Neural progenitor cell (in vitro differentiated cells): ENCODE results near the gene DMKN. TPM values are rescaled to one million over a fixed set of nuclear protein-coding genes. Genes with fewer than 3 reads are reported as not detected.
"Not testable (repeated sequence)": the region's sequence is repeated elsewhere in the genome, so short reads cannot be mapped to it uniquely, and the experiment has no call there.

Source experiments
- DNase-seq: peaks from one replicate; pipeline ENCODE4 v3.0.0-alpha.2; 2016; ENCODE audit warnings: low spot score
- H2AFZ ChIP-seq: fragments of 200-600 bp; sonication (generic); replicated peaks from 2 replicates; pipeline ENCODE4 v1.6.1; 2016; ENCODE audit warnings: antibody characterized with exemption
- H3F3A ChIP-seq: fragments of 200-600 bp; sonication (generic); 2 replicates; pipeline ENCODE4 v1.6.1; 2016; ENCODE audit warnings: antibody characterized with exemption, low read depth
- H3K27ac ChIP-seq: fragments of 200-600 bp; sonication (generic); 2 replicates; pipeline ENCODE4 v1.5.1; 2016; ENCODE audit warnings: mild to moderate bottlenecking
- H3K27me3 ChIP-seq: fragments of 200-600 bp; sonication (generic); 2 replicates; pipeline ENCODE4 v1.6.1; 2016; ENCODE audit warnings: mild to moderate bottlenecking, moderate library complexity
- H3K36me3 ChIP-seq: fragments of 200-600 bp; sonication (generic); 2 replicates; pipeline ENCODE4 v1.5.1; 2016
- H3K4me1 ChIP-seq: fragments of 200-600 bp; sonication (generic); 2 replicates; pipeline ENCODE4 v1.6.1; 2016; ENCODE audit warnings: mixed run types
- H3K4me2 ChIP-seq: fragments of 200-600 bp; sonication (generic); 2 replicates; pipeline ENCODE4 v1.6.1; 2016
- H3K4me3 ChIP-seq: fragments of 200-600 bp; sonication (generic); 2 replicates; pipeline ENCODE4 v1.5.1; 2016
- H3K79me2 ChIP-seq: fragments of 200-600 bp; sonication (generic); 2 replicates; pipeline ENCODE4 v1.6.1; 2016; ENCODE audit warnings: low read depth
- H3K9ac ChIP-seq: fragments of 200-600 bp; sonication (generic); 2 replicates; pipeline ENCODE4 v1.6.1; 2016
- H3K9me3 ChIP-seq: fragments of 200-600 bp; sonication (generic); 2 replicates; pipeline ENCODE4 v1.5.1; 2016; ENCODE audit warnings: low read depth
- H4K20me1 ChIP-seq: fragments of 200-600 bp; sonication (generic); 2 replicates; pipeline ENCODE4 v1.6.1; 2016; ENCODE audit warnings: low read depth
- H3K27ac Mint-ChIP-seq: 3 replicates; pipeline ENCODE4 v1.8.0; 2021; ENCODE audit warnings: mixed read lengths
- H3K27me3 Mint-ChIP-seq: 2 replicates; pipeline ENCODE4 v1.8.0; 2022; ENCODE audit warnings: low read depth, mild to moderate bottlenecking, inconsistent platforms, moderate library complexity, mixed read lengths; ENCODE audit not compliant: insufficient read depth
- H3K36me3 Mint-ChIP-seq: 3 replicates; pipeline ENCODE4 v1.8.0; 2021; ENCODE audit warnings: mixed read lengths
- H3K4me1 Mint-ChIP-seq: 3 replicates; pipeline ENCODE4 v1.8.0; 2021; ENCODE audit warnings: mixed read lengths
- H3K4me3 Mint-ChIP-seq: 3 replicates; pipeline ENCODE4 v1.8.0; 2021; ENCODE audit warnings: mild to moderate bottlenecking, moderate library complexity, mixed read lengths
- H3K9me3 Mint-ChIP-seq: 3 replicates; pipeline ENCODE4 v1.8.0; 2020; ENCODE audit warnings: mixed read lengths
- CTCF ChIP-seq: fragments of 200-600 bp; sonication (generic); IDR thresholded peaks from 2 replicates; pipeline ENCODE4 v1.5.1; 2017; ENCODE audit warnings: antibody characterized with exemption, mild to moderate bottlenecking
- EZH2 ChIP-seq: fragments of 200-600 bp; sonication (generic); IDR thresholded peaks from 2 replicates; pipeline ENCODE4 v1.6.1; 2017; ENCODE audit warnings: antibody characterized with exemption, mild to moderate bottlenecking, moderate library complexity
- EZH2phosphoT487 ChIP-seq: fragments of 200-600 bp; sonication (generic); IDR thresholded peaks from 2 replicates; pipeline ENCODE4 v1.6.1; 2017; ENCODE audit warnings: antibody characterized with exemption
- total RNA-seq: library from RNA; depleted of rRNA; stranded (reverse); fragments of >200 nt; gene quantifications from 2 replicates; pipeline ENCODE4 v1.2.3, GENCODE V29; 2015; ENCODE audit warnings: low replicate concordance

DMKN gene
- total RNA-seq, 1 donor from 2014 or later, result 175 TPM

- Histone ChIP-seq H3K4me1 (peaks cover 2% of the 10 kb centered on the region), H3K4me2 (no peak overlapping the region), H3K4me3 (no peak overlapping the region), H3F3A (no peaks in the 10 kb centered on the region), H4K20me1 (no peaks in the 10 kb centered on the region), H3K27me3 (no peaks in the 10 kb centered on the region), H3K79me2 (no peaks in the 10 kb centered on the region), H3K27ac (no peak overlapping the region), H3K9ac (no peak overlapping the region), H3K36me3 (no peaks in the 10 kb centered on the region), H2AFZ (no peak overlapping the region), H3K9me3 (no peaks in the 10 kb centered on the region)
- H3K36me3 Mint-ChIP-seq, result no peaks in the 10 kb centered on the region
- no peaks in the 10 kb centered on the region for H3K4me1 Mint-ChIP-seq
- H3K9me3 Mint-ChIP-seq, result no peaks in the 10 kb centered on the region
- TF ChIP-seq CTCF (peak; percentile 54), EZH2phosphoT487 (no peak)
- peaks cover 4% of the 10 kb centered on the region for H3K27me3 Mint-ChIP-seq
- H3K4me3 Mint-ChIP-seq, result peak overlapping the region; percentile 8
- DNase-seq, result peak; percentile 35
- H3K27ac Mint-ChIP-seq, result no peak overlapping the region
Measured at GRCh38 chr19:35476149-35476548, 37.3 kb downstream of the DMKN start.

GRCh38 chr19:35474594-35474993 is 38.9 kb downstream of the DMKN start:
- not testable (repeated sequence) for H3K9me3 Mint-ChIP-seq, H4K20me1 ChIP-seq, H3K9me3 ChIP-seq, H3K9ac ChIP-seq, H3K4me3 ChIP-seq, H3K27ac ChIP-seq, H3K79me2 ChIP-seq, H3K27me3 ChIP-seq, H3F3A ChIP-seq, DNase-seq, H2AFZ ChIP-seq, H3K27ac Mint-ChIP-seq, H3K36me3 ChIP-seq, H3K36me3 Mint-ChIP-seq, H3K4me2 ChIP-seq, H3K4me1 Mint-ChIP-seq, H3K4me1 ChIP-seq, H3K27me3 Mint-ChIP-seq
- peak overlapping the region; percentile 46 for H3K4me3 Mint-ChIP-seq

GRCh38 chr19:35474104-35474503 is 39.3 kb downstream of the DMKN start:
- Histone ChIP-seq H3F3A (no peaks in the 10 kb centered on the region), H3K4me3 (no peak overlapping the region), H3K4me1 (peaks cover 8% of the 10 kb centered on the region), H3K27ac (no peak overlapping the region), H4K20me1 (no peaks in the 10 kb centered on the region), H3K9ac (no peak overlapping the region), H2AFZ (no peak overlapping the region), H3K9me3 (no peaks in the 10 kb centered on the region), H3K79me2 (no peaks in the 10 kb centered on the region), H3K4me2 (no peak overlapping the region), H3K27me3 (no peaks in the 10 kb centered on the region), H3K36me3 (no peaks in the 10 kb centered on the region)
- no peaks in the 10 kb centered on the region for H3K36me3 Mint-ChIP-seq
- no peak for TF ChIP-seq CTCF
- TF ChIP-seq EZH2phosphoT487, result no peak
- no peak for TF ChIP-seq EZH2
- H3K27me3 Mint-ChIP-seq, result peaks cover 4% of the 10 kb centered on the region
- H3K4me1 Mint-ChIP-seq, result no peaks in the 10 kb centered on the region
- no peak for DNase-seq
- no peak overlapping the region for H3K4me3 Mint-ChIP-seq
- H3K9me3 Mint-ChIP-seq, result no peaks in the 10 kb centered on the region
- no peak overlapping the region for H3K27ac Mint-ChIP-seq

GRCh38 chr19:35471946-35472345 is 41.5 kb downstream of the DMKN start:
- Histone ChIP-seq H3K4me1 (peaks cover 8% of the 10 kb centered on the region), H3K4me2 (no peak overlapping the region), H3K4me3 (no peak overlapping the region), H3K36me3 (no peaks in the 10 kb centered on the region), H3K27me3 (no peaks in the 10 kb centered on the region), H3K9ac (no peak overlapping the region), H3K9me3 (no peaks in the 10 kb centered on the region), H4K20me1 (no peaks in the 10 kb centered on the region), H3F3A (no peaks in the 10 kb centered on the region), H2AFZ (no peak overlapping the region), H3K79me2 (no peaks in the 10 kb centered on the region), H3K27ac (no peak overlapping the region)
- H3K4me1 Mint-ChIP-seq, result no peaks in the 10 kb centered on the region
- no peaks in the 10 kb centered on the region for H3K36me3 Mint-ChIP-seq
- no peak overlapping the region for H3K4me3 Mint-ChIP-seq
- no peaks in the 10 kb centered on the region for H3K9me3 Mint-ChIP-seq
- H3K27me3 Mint-ChIP-seq, result peaks cover 4% of the 10 kb centered on the region
- no peak for TF ChIP-seq EZH2phosphoT487
- no peak for TF ChIP-seq EZH2
- no peak for TF ChIP-seq CTCF
- DNase-seq, result no peak
- no peak overlapping the region for H3K27ac Mint-ChIP-seq

GRCh38 chr19:35471075-35471474 is 42.4 kb downstream of the DMKN start:
- H3K79me2 ChIP-seq, H3K27ac ChIP-seq, H3K4me1 ChIP-seq, H3K9me3 ChIP-seq, H3K4me1 Mint-ChIP-seq, H3K27me3 Mint-ChIP-seq, H3K4me2 ChIP-seq, H4K20me1 ChIP-seq, H3K27me3 ChIP-seq, H3K4me3 ChIP-seq, H3K9ac ChIP-seq, H3F3A ChIP-seq, H3K4me3 Mint-ChIP-seq, H3K36me3 ChIP-seq, H3K36me3 Mint-ChIP-seq, H3K27ac Mint-ChIP-seq, DNase-seq, H2AFZ ChIP-seq, H3K9me3 Mint-ChIP-seq: not testable (repeated sequence)
